Brain pericyte (primary cell): ENCODE results near the gene CCDC186.
A peak's percentile ranks its signal among the peaks of the same experiment; 100 is the strongest.

Experiments
- DNase-seq: peaks from one replicate; pipeline ENCODE4 v3.0.0-alpha.2; 2012; ENCODE audit warnings: low read depth, low spot score

Gene CCDC186

GRCh38 chr10:114110174-114110972 lies 63.6 kb downstream of the CCDC186 start:
- no peak for DNase-seq

DNA sequence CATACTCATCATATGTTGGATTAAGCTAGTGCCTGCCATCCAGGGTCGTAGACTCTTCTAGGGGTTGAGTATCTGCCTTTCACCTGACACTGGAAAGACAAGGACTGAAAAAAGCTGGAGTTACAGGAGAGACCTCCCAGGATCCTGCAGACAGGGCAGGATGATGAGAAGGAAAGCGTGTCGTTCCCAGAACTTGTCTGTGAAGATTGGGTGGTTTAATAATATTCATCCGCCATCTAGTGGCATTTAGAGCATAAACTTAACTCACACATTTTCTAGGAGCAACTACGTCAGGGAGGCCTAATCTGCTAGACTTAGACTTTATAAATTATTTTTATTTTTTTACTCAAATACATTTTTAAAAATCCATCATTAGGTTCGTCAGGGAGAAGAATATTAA lies 70.7 kb downstream of the CCDC186 start:
- DNase-seq, result peak; percentile 20

DNA sequence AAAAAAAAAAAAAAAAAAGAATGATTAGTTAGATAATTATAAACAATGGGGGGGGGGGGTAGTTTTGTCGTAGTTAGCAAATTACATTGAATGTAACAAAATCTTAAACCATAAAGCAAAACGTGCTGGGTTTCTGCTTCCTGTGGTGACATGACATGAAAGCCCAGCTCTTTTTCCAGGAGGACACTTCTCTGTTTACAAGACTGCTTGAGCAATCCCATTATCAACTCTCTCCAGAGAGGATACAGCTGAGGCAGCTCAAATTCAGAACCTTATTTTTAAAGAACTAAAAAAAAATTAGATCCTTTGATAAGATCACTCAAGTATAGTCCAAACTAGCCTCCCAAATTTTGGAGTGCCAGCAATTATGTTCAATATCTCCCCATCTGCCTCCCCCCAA lies 71.7 kb downstream of the CCDC186 start:
- no peak for DNase-seq

- no peak for DNase-seq
Measured at GRCh38 chr10:114100848-114101741, 72.9 kb downstream of the CCDC186 start.

- DNase-seq, result no peak
Measured at GRCh38 chr10:114096864-114097263, 77.1 kb downstream of the CCDC186 start.

DNA sequence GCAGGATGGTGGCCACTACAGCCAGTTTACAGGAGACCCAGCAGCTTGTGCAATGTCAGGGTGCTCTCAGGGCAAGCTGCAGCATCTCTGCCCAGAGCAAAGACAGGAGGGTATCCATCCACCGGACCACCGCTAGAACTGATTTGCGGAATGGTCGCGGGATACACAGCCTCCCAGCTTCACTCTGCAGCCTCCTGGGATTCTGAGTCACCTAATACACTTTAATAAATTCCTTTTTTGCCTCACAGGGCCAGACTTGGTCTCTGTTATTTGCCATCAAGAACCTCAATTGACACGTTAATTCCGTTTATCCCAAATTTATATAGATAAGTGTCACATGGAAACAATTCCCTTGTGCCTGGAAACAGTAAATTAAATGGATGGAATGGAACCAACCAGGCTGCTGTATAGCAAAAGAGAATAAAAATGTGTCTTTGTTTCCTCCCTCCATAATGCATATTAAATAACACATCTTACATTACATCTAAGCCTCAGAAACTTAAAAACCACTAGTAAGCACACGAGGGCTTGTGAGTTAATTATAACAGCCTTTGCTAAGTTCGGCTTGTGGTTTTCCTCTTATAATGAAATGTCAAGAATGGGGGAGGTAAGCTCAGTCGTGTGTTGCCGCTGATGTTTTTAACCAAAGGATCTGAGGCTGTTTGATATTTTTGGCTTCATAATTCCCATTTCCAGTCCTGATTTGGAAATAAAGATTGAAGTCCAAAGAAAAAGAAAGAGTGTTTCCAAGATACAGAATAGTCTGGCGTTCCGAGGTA lies 78.3 kb downstream of the CCDC186 start:
- DNase-seq, result no peak

DNA sequence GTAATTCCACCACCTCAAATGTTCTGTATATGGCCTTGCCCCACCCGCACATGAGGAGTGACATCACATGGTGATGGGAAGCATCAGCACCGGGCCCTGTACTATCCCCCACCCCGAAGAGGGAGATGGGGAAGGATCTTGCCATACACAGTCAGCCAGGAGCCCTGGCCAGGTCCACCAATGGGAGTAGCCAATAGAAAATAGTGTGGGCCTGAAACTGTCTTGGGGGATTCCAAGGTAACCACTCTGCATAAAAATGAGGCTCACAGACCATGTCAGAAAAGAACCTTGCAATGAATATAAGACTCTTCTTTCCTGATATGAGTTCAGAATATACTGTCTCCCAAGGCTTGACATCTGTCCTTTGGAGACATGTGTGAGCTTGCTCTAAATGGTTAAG lies 79.2 kb downstream of the CCDC186 start:
- no peak for DNase-seq

DNA sequence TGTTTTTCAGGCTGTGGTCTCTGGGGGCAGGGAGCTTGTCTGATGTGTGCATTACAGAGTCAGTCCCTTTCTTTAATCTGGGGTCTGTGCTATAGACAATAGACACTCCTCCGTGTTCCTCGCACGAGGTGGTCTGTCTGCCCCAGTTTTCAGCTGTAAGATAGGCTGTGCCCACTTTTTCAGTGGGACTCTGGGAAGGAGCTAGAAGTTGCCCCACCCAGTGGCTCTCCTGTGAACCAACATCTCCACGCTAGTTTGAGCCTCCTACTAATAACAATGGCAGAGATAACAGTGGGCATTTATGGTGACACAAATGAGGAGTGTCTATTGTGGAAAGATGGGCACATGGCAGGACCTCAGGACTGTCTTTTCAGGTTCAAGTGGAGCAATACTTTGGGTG lies 86.3 kb downstream of the CCDC186 start:
- DNase-seq, result no peak

GRCh38 chr10:114087255-114087654 lies 86.7 kb downstream of the CCDC186 start:
- DNase-seq, result no peak

- no peak for DNase-seq
Measured at GRCh38 chr10:114084215-114084614, 89.8 kb downstream of the CCDC186 start.

DNA sequence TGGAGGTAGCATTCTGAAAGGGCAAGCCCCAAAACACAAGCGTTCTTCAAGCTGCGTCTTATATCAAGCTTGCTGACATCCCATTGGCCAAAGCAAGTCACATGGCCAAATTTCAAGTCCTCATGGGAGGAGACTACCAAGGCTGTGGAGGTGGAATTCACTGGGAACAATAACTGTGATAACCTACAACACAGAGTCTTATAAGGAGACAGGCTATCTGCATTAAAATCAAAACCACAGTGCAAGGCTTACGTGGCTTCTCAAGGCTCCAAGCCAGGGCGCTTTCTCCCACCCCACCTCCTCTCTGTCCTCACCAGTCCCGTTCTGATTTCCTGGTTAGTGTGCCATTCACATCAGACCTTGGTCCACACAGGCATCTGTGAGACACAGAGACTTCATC lies 91.0 kb downstream of the CCDC186 start:
- DNase-seq, result no peak

DNA sequence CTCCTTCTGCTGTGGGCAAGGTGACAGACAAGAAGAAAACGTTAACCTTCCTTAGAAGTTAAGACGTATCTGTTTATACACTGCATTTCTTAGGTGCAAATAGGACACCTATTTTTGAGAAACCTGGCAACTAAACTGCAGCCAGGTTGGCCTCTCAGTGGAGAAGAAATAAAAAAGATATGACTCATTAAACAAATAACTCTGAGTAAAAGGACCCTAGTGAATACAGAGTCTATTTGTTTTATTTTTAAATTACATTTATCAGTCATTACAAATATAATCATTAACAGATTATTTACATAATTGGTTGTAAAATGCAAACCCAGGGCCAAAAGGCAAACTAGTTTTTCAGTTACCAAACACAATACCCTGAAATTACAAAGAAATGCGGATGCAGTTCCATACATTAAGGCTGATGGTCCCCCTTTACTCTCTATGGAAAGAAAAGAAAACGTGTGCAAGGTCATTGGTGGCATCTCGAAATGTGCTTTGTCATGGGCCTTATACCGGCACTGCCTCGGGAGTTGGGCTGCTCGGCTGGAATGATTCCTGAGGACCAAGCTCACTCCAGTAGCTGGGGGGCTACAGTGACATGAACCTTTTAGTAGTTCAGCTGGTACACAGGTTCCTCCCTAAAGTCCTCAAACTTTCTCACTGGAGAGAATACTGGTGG lies 92.0 kb downstream of the CCDC186 start:
- no peak for DNase-seq

DNA sequence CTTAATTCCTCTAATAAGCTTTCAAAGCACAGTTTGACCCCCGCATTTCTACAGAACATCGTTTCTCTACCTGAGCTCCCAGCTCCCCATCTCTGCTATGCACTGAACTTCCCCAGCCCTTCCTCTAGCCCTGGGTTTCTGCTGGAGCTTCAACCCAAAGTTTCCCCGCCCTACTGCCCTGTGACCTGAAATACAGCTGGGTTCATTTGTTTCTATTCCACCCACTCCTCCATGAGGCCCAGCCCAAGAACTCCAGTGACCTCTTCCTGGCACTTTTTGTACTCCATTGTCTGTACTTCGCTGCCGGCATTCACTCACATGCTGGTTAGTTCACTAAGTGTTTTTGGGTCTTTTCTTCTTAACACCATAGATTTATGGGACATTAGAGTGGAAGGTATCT lies 94.6 kb downstream of the CCDC186 start:
- DNase-seq, result no peak

DNA sequence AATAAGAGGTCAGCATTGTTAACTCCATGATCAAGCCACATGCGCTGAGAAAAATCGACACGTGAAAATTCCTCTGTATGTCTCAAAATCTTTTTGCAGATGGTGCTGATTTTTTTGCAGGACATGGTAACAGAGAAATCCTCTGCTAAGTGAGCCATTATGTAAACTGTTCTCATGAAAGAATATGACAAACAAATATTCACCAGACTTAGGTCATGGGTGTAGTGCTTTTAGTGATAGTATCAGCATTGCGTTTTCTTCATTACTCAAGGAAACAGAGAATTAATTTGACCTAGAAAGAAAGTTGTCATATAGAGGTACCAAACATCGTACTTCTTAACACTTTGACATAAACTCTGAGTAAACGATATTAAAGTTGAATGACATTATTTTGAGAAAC lies 95.7 kb downstream of the CCDC186 start:
- DNase-seq, result no peak

GRCh38 chr10:114077815-114078219 lies 96.2 kb downstream of the CCDC186 start:
- DNase-seq, result no peak

GRCh38 chr10:114077347-114077746 lies 96.7 kb downstream of the CCDC186 start:
- no peak for DNase-seq

DNA sequence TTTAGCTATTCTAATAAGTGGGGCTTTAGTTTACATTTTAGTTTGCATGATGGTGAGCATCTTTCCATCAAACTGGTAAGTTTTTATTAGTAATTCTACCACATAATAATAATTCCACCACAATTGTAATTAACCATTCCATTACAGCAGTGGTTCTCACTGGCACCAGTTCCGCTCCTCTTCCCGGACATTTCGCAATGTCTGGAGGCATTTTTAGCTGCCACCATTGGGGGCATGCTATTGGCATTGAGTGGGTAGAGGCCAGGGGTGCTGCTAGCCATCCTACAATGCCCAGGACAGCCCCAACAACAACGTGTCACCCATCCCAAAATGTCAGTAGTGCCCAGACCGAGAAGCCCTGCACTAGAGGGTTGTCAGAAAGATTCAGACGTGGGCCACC lies 98.9 kb downstream of the CCDC186 start:
- no peak for DNase-seq

GRCh38 chr10:114073395-114074186 lies 100.4 kb downstream of the CCDC186 start:
- no peak for DNase-seq

DNA sequence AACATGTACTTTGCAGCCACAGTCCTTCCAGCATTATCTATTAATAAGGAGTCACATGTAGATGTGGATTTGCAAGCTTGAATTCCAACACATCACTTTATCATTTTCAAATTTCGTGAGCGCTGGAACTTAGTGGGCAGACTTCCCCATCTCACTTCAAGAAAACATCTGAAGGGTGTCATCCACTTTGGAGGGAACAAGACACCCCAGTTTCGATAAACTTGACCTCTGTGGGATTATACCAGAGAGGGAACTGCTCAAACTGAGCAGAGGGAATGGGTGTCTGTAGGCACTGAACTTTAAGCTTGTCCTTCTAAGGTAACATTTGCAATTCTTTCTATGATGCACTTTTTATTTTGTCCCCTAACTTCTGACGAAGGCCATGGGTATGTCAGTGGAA lies 102.8 kb downstream of the CCDC186 start:
- DNase-seq, result no peak
